ENCODE data around the gene FBF1. TPM values are rescaled to one million over a fixed set of nuclear protein-coding genes. Genes with fewer than 3 reads are reported as not detected.

Gene FBF1
- total and polyA plus RNA-seq, 2 experiments from 2014 or later = 11.8 to 13.8 TPM

- TF ChIP-seq CTCF (IDR thresholded peaks at IDR 0.05; ENCODE audit: low read depth, low read length) = no peak
- Histone ChIP-seq H3K4me1 (ENCODE audit: low read depth) (peaks cover 3% of the 10 kb centered on the region), H3K27me3 (no peaks in the 10 kb centered on the region), H3K9me3 (ENCODE audit: low read depth) (no peaks in the 10 kb centered on the region), H3K36me3 (peaks cover 31% of the 10 kb centered on the region), H3K27ac (no peak overlapping the region), H3K4me3 (no peak overlapping the region)
- DNase-seq (ENCODE audit: low read depth in 1 of 2, low spot score in 1 of 2) = no peak
These were observed 38.4 kb downstream of the FBF1 start for GRCh38 chr17:75902406-75902805.

- H3K9me3 ChIP-seq (ENCODE audit: low read depth) = no peaks in the 10 kb centered on the region
- no peak for DNase-seq (ENCODE audit: low read depth in 1 of 2, low spot score in 1 of 2)
These were observed 39.1 kb downstream of the FBF1 start for GRCh38 chr17:75901727-75902126.

GRCh38 chr17:75900691-75901533 lies 39.9 kb downstream of the FBF1 start:
- no peak for DNase-seq (ENCODE audit: low read depth in 1 of 2, low spot score in 1 of 2)
- Histone ChIP-seq H3K9me3 (ENCODE audit: low read depth) (no peaks in the 10 kb centered on the region), H3K36me3 (peaks cover 31% of the 10 kb centered on the region), H3K4me1 (ENCODE audit: low read depth) (peaks cover 3% of the 10 kb centered on the region), H3K27me3 (no peaks in the 10 kb centered on the region), H3K27ac (no peak overlapping the region), H3K4me3 (no peak overlapping the region)
- TF ChIP-seq CTCF (IDR thresholded peaks at IDR 0.05; ENCODE audit: low read depth, low read length) = no peak

More at GRCh38 chr17:75901727-75902126, 39.1 kb downstream of the FBF1 start:
- no peak overlapping the region for H3K27ac ChIP-seq
- no peaks in the 10 kb centered on the region for H3K27me3 ChIP-seq
- peaks cover 31% of the 10 kb centered on the region for H3K36me3 ChIP-seq
- no peak overlapping the region for H3K4me3 ChIP-seq
- TF ChIP-seq CTCF (IDR thresholded peaks at IDR 0.05; ENCODE audit: low read depth, low read length) = no peak
- H3K4me1 ChIP-seq (ENCODE audit: low read depth) = peaks cover 3% of the 10 kb centered on the region

GRCh38 chr17:75899767-75900468 lies 40.9 kb downstream of the FBF1 start:
- H3K9me3 ChIP-seq (ENCODE audit: low read depth) = no peaks in the 10 kb centered on the region
- TF ChIP-seq CTCF (IDR thresholded peaks at IDR 0.05; ENCODE audit: low read depth, low read length) = no peak
- no peak for DNase-seq (ENCODE audit: low read depth in 1 of 2, low spot score in 1 of 2)
- no peak overlapping the region for H3K27ac ChIP-seq
- H3K4me1 ChIP-seq (ENCODE audit: low read depth) = peaks cover 11% of the 10 kb centered on the region
- peaks cover 31% of the 10 kb centered on the region for H3K36me3 ChIP-seq
- H3K27me3 ChIP-seq = no peaks in the 10 kb centered on the region
- H3K4me3 ChIP-seq = no peak overlapping the region

GRCh38 chr17:75899353-75899752 lies 41.5 kb downstream of the FBF1 start:
- no peaks in the 10 kb centered on the region for H3K27me3 ChIP-seq
- H3K4me1 ChIP-seq (ENCODE audit: low read depth) = peaks cover 11% of the 10 kb centered on the region
- H3K9me3 ChIP-seq (ENCODE audit: low read depth) = no peaks in the 10 kb centered on the region
- H3K4me3 ChIP-seq = no peak overlapping the region
- H3K27ac ChIP-seq = no peak overlapping the region
- TF ChIP-seq CTCF (IDR thresholded peaks at IDR 0.05; ENCODE audit: low read depth, low read length) = no peak
- H3K36me3 ChIP-seq = peaks cover 31% of the 10 kb centered on the region
- no peak for DNase-seq (ENCODE audit: low read depth in 1 of 2, low spot score in 1 of 2)
